Measurements from ENCODE around the gene CTU2.

DNA sequence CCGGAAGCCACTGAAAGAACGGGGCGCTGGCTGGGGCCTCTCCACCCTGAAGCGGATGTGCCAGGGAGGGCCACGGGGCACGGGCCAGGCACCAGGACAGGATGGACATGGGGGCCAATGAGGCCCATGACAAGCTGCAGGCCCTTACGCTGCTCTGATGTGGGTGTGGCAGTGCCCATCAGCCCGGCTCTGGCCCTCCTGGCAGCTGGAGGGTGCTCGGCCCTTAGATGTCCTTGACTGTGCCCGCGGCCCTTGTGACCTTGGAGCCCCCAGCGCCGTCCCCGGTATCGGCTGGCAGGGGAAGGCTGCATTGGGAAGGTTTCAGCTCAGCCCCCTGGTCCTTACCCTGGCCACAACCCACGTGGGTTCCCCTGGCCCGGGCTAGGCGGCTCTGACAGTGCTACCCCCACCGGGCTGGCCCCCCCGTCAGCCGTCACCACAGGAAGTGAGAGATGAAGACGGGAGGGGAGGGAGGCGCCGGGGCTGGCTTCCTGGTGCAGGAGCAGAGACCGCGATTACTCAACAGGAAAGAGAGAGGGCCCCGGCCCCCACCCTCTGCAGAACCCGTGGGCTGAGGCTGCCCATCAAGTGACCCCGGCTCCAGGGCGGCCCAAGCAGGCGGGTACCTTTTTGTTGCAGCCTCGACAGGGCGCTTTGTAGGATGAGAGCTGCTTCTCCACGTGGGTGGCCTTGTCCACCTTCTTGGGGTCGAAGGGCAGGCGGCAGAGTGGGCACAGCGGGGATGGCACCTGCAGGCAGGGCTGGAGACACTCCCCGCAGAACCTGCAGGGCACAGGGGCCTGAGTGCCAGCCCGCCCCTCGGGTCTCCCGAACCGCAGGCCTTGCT lies 5.4 kb upstream of the CTU2 start:
- TF ChIP-seq, protein P1, sequence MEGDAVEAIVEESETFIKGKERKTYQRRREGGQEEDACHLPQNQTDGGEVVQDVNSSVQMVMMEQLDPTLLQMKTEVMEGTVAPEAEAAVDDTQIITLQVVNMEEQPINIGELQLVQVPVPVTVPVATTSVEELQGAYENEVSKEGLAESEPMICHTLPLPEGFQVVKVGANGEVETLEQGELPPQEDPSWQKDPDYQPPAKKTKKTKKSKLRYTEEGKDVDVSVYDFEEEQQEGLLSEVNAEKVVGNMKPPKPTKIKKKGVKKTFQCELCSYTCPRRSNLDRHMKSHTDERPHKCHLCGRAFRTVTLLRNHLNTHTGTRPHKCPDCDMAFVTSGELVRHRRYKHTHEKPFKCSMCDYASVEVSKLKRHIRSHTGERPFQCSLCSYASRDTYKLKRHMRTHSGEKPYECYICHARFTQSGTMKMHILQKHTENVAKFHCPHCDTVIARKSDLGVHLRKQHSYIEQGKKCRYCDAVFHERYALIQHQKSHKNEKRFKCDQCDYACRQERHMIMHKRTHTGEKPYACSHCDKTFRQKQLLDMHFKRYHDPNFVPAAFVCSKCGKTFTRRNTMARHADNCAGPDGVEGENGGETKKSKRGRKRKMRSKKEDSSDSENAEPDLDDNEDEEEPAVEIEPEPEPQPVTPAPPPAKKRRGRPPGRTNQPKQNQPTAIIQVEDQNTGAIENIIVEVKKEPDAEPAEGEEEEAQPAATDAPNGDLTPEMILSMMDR (IDR thresholded peaks at IDR 0.05; ENCODE audit: poor library complexity, severe bottlenecking): no peak
- TF ChIP-seq RAD21 (conservative IDR thresholded peaks at IDR 0.05) (no peak), TAF1 (IDR thresholded peaks at IDR 0.05; ENCODE audit: low read depth) (no peak), EZH2 (IDR thresholded peaks at IDR 0.05; ENCODE audit: borderline replicate concordance, insufficient read depth, low read length, poor library complexity, severe bottlenecking) (no peak), EP300 (conservative IDR thresholded peaks at IDR 0.05; ENCODE audit: poor library complexity, severe bottlenecking) (no peak), SMC3 (conservative IDR thresholded peaks at IDR 0.05; ENCODE audit: poor library complexity) (no peak), POLR2AphosphoS5 (IDR thresholded peaks at IDR 0.05) (no peak)
- TF ChIP-seq, protein P2, sequence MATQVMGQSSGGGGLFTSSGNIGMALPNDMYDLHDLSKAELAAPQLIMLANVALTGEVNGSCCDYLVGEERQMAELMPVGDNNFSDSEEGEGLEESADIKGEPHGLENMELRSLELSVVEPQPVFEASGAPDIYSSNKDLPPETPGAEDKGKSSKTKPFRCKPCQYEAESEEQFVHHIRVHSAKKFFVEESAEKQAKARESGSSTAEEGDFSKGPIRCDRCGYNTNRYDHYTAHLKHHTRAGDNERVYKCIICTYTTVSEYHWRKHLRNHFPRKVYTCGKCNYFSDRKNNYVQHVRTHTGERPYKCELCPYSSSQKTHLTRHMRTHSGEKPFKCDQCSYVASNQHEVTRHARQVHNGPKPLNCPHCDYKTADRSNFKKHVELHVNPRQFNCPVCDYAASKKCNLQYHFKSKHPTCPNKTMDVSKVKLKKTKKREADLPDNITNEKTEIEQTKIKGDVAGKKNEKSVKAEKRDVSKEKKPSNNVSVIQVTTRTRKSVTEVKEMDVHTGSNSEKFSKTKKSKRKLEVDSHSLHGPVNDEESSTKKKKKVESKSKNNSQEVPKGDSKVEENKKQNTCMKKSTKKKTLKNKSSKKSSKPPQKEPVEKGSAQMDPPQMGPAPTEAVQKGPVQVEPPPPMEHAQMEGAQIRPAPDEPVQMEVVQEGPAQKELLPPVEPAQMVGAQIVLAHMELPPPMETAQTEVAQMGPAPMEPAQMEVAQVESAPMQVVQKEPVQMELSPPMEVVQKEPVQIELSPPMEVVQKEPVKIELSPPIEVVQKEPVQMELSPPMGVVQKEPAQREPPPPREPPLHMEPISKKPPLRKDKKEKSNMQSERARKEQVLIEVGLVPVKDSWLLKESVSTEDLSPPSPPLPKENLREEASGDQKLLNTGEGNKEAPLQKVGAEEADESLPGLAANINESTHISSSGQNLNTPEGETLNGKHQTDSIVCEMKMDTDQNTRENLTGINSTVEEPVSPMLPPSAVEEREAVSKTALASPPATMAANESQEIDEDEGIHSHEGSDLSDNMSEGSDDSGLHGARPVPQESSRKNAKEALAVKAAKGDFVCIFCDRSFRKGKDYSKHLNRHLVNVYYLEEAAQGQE (IDR thresholded peaks at IDR 0.05; ENCODE audit: borderline replicate concordance): no peak

Measured in neural cell (in vitro differentiated cells).